Activated B cell treated with CpG ODN at 0.5 μM for 24 hours (primary cell): ENCODE results near the gene ATF7IP2. TPM values are rescaled to one million over a fixed set of nuclear protein-coding genes. Genes with fewer than 3 reads are reported as not detected.

Experiments
- ATAC-seq: fragments of 200-7000 bp; cut with Tn5 transposase; one replicate; pipeline ENCODE4 v1.10.0; 2021; ENCODE audit warnings: low read depth, mild to moderate bottlenecking, moderate library complexity
- CTCF ChIA-PET: fragments of 350-600 bp; sonication (Branson Sonifier 250); formaldehyde crosslinking; loops from one replicate; lab custom pipeline; 2021; ENCODE audit warnings: antibody characterized with exemption; lab: Charles Lee
- POLR2A ChIA-PET: fragments of 350-600 bp; sonication (Branson Sonifier 250); formaldehyde crosslinking; loops from one replicate; lab custom pipeline; 2021; ENCODE audit warnings: antibody characterized with exemption; lab: Charles Lee
- DNase-seq: peaks from one replicate; pipeline ENCODE4 v3.0.0; 2022
- H3K27ac Mint-ChIP-seq: one replicate; pipeline ENCODE4 v1.8.0; 2020; ENCODE audit warnings: mixed read lengths
- H3K27me3 Mint-ChIP-seq: one replicate; pipeline ENCODE4 v1.8.0; 2021; ENCODE audit warnings: mixed read lengths
- H3K36me3 Mint-ChIP-seq: one replicate; pipeline ENCODE4 v1.8.0; 2021; ENCODE audit warnings: low read depth, mixed read lengths
- H3K4me1 Mint-ChIP-seq: one replicate; pipeline ENCODE4 v1.8.0; 2021; ENCODE audit warnings: mixed read lengths
- H3K4me3 Mint-ChIP-seq: one replicate; pipeline ENCODE4 v1.8.0; 2020; ENCODE audit warnings: mild to moderate bottlenecking, mixed read lengths
- H3K9me3 Mint-ChIP-seq: one replicate; pipeline ENCODE4 v1.8.0; 2020; ENCODE audit warnings: mixed read lengths
- CTCF ChIP-seq: fragments of 200-600 bp; IDR thresholded peaks from one replicate; pipeline ENCODE4 v1.8.0; 2022; ENCODE audit warnings: antibody characterized with exemption, mild to moderate bottlenecking
- intact Hi-C: fragments of 100-400 bp; cut with micrococcal nuclease; formaldehyde crosslinking; loops from one replicate; pipeline ENCODE4 v1.15.1; 2024
- total RNA-seq: library from RNA; stranded (reverse); gene quantifications from 2 replicates; pipeline ENCODE4 v1.2.3, GENCODE V29; 2022

ATF7IP2 gene
- total RNA-seq, 1 donor from 2014 or later, result 55.9 TPM

GRCh38 chr16:10531582-10531981 lies 145.7 kb downstream of the ATF7IP2 start:
- no peaks in the 10 kb centered on the region for H3K9me3 Mint-ChIP-seq
- H3K27ac Mint-ChIP-seq, result no peak overlapping the region
- ChIA-PET CTCF (interaction anchor here (1.0 kb wide), 1 partner anchor 16 kb away, joined by 3 read pairs; no protein-coding TSS in a partner anchor), POLR2A (no interaction called here)
- no peak for TF ChIP-seq CTCF
- ATAC-seq (no peak), DNase-seq (no peak)
- no peaks in the 10 kb centered on the region for H3K27me3 Mint-ChIP-seq
- H3K4me3 Mint-ChIP-seq, result no peak overlapping the region
- intact Hi-C loops, result no loop called here
- no peaks in the 10 kb centered on the region for H3K4me1 Mint-ChIP-seq
- no peaks in the 10 kb centered on the region for H3K36me3 Mint-ChIP-seq

Other genes starting within 250 kb of the ATF7IP2 start
- 0.76 and 1.5 TPM in 2 replicates for gene GRIN2A, start 203.6 kb upstream of the ATF7IP2 start, total RNA-seq
- 0.20 TPM in 1 of 2 replicates, not detected in the other for gene EMP2, start 194.5 kb downstream of the ATF7IP2 start, total RNA-seq